IMR-90 (cell line): ENCODE data around the gene VSIG10L2. TPM values are rescaled to one million over a fixed set of nuclear protein-coding genes. Genes with fewer than 3 reads are reported as not detected.

Experiments used
- ATAC-seq: fragments of 200-7000 bp; cut with Tn5 transposase; 2 replicates; pipeline ENCODE4 v1.9.1; 2020; ENCODE audit warnings: low read depth, mild to moderate bottlenecking, moderate library complexity
- BruUV-seq: library from RNA; stranded (reverse); fragments of 400-500 nt; replicated peaks from 2 replicates; lab custom pipeline; 2021; lab: Mats Ljungman, UMichigan
- CTCF ChIA-PET: fragments of 300-600 bp; formaldehyde crosslinking; extraction: SDS; loops from one replicate; lab custom pipeline; 2021; ENCODE audit warnings: antibody characterized with exemption; lab: Yijun Ruan, JAX
- POLR2A ChIA-PET: fragments of 300-600 bp; sonication (Branson Sonifier 250); formaldehyde crosslinking; loops from one replicate; lab custom pipeline; 2022; ENCODE audit warnings: antibody characterized with exemption; ENCODE audit not compliant: unreplicated experiment; lab: Charles Lee
- DNase-seq: peaks from one replicate; pipeline ENCODE4 v3.0.0; 2013
- H2AFZ ChIP-seq: replicated peaks from 2 replicates; pipeline ENCODE3; 2013; ENCODE audit warnings: low read length, mild to moderate bottlenecking; ENCODE audit not compliant: poor library complexity
- H2AK5ac ChIP-seq: 2 replicates; pipeline ENCODE4 v1.6.1; 2013; ENCODE audit warnings: low read depth, low read length, inconsistent platforms
- H2AK9ac ChIP-seq: replicated peaks from 2 replicates; pipeline ENCODE3; 2013; ENCODE audit warnings: mild to moderate bottlenecking, low read depth, low read length, moderate library complexity; ENCODE audit not compliant: poor library complexity
- H2BK120ac ChIP-seq: 2 replicates; pipeline ENCODE4 v1.6.1; 2013; ENCODE audit warnings: low read depth, low read length, inconsistent platforms
- H2BK15ac ChIP-seq: 3 replicates; pipeline ENCODE4 v1.6.1; 2013; ENCODE audit warnings: low read depth, low read length, inconsistent platforms
- H2BK20ac ChIP-seq: 2 replicates; pipeline ENCODE4 v1.6.1; 2013; ENCODE audit warnings: low read depth, mild to moderate bottlenecking, inconsistent platforms, low read length, moderate library complexity
- H2BK5ac ChIP-seq: 2 replicates; pipeline ENCODE4 v1.6.1; 2013; ENCODE audit warnings: mild to moderate bottlenecking, low read depth, low read length, inconsistent platforms; ENCODE audit not compliant: poor library complexity, severe bottlenecking
- H3K14ac ChIP-seq: replicated peaks from 2 replicates; pipeline ENCODE4 v1.6.1; 2013; ENCODE audit warnings: low read depth, low read length, inconsistent platforms
- H3K18ac ChIP-seq: 2 replicates; pipeline ENCODE4 v1.6.1; 2013; ENCODE audit warnings: low read depth, low read length, control low read depth
- H3K23ac ChIP-seq: 2 replicates; pipeline ENCODE4 v1.6.1; 2013; ENCODE audit warnings: low read depth, low read length, inconsistent platforms
- H3K27ac ChIP-seq: 2 replicates; pipeline ENCODE4 v1.5.1; 2013; ENCODE audit warnings: mild to moderate bottlenecking, control low read depth, low read length; ENCODE audit not compliant: insufficient read depth
- H3K27me3 ChIP-seq: 2 replicates; pipeline ENCODE4 v1.6.1; 2013; ENCODE audit warnings: low read length; ENCODE audit not compliant: control insufficient read depth, insufficient read depth
- H3K36me3 ChIP-seq: 2 replicates; pipeline ENCODE4 v1.6.1; 2013; ENCODE audit warnings: low read length, mixed read lengths; ENCODE audit not compliant: control insufficient read depth, insufficient read depth
- H3K4ac ChIP-seq: 2 replicates; pipeline ENCODE4 v1.6.1; 2013; ENCODE audit warnings: low read depth, low read length, inconsistent platforms
- H3K4me1 ChIP-seq: 2 replicates; pipeline ENCODE4 v1.6.1; 2013; ENCODE audit warnings: low read length, mixed read lengths; ENCODE audit not compliant: control insufficient read depth, insufficient read depth
- H3K4me2 ChIP-seq: 2 replicates; pipeline ENCODE4 v1.6.1; 2013; ENCODE audit warnings: low read depth, mild to moderate bottlenecking, control low read depth, low read length, moderate library complexity
- H3K4me3 ChIP-seq: 2 replicates; pipeline ENCODE4 v1.5.1; 2013; ENCODE audit warnings: low read depth, mild to moderate bottlenecking, control low read depth, low read length, moderate library complexity; ENCODE audit not compliant: insufficient read depth
- H3K56ac ChIP-seq: 2 replicates; pipeline ENCODE4 v1.6.1; 2013; ENCODE audit warnings: low read length, inconsistent platforms; ENCODE audit not compliant: insufficient read depth; ENCODE audit errors: extremely low read depth
- H3K79me1 ChIP-seq, 2 experiments: 2 replicates each; pipeline ENCODE4 v1.6.1; 2013; ENCODE audit warnings: low read length in 2 of 2, inconsistent platforms in 1 of 2, low read depth in 1 of 2
- H3K9ac ChIP-seq: 2 replicates; pipeline ENCODE4 v1.6.1; 2013; ENCODE audit warnings: low read depth, low read length, control low read depth
- H3K9me1 ChIP-seq: 2 replicates; pipeline ENCODE4 v1.6.1; 2013; ENCODE audit warnings: low read length, inconsistent platforms; ENCODE audit not compliant: insufficient read depth
- H3K9me3 ChIP-seq: 2 replicates; pipeline ENCODE4 v1.6.1; 2013; ENCODE audit warnings: low read length; ENCODE audit not compliant: control insufficient read depth, insufficient read depth
- H4K20me1 ChIP-seq: 2 replicates; pipeline ENCODE4 v1.6.1; 2013; ENCODE audit warnings: low read length, inconsistent platforms; ENCODE audit not compliant: insufficient read depth
- H4K5ac ChIP-seq: 2 replicates; pipeline ENCODE4 v1.6.1; 2013; ENCODE audit warnings: mild to moderate bottlenecking, low read depth, low read length, control low read depth
- H4K8ac ChIP-seq, 2 experiments: 2 replicates each; pipeline ENCODE4 v1.6.1; 2013; ENCODE audit warnings: low read depth in 2 of 2, low read length in 2 of 2, control low read depth in 1 of 2, inconsistent platforms in 1 of 2
- H4K91ac ChIP-seq: 2 replicates; pipeline ENCODE4 v1.6.1; 2013; ENCODE audit warnings: low read depth, low read length, inconsistent platforms; ENCODE audit not compliant: insufficient read depth
- BHLHE40 ChIP-seq: fragments of 150-350 bp; IDR thresholded peaks from 2 replicates; pipeline ENCODE4 v1.6.1; 2016; ENCODE audit warnings: mild to moderate bottlenecking, low read depth, low read length
- CEBPB ChIP-seq: IDR thresholded peaks from 2 replicates; pipeline ENCODE4 v1.6.1; 2012; ENCODE audit warnings: low read depth, low read length, improper control_type of control experiment
- CHD1 ChIP-seq: IDR thresholded peaks from 2 replicates; pipeline ENCODE4 v1.6.1; 2012; ENCODE audit warnings: low read depth, low read length, improper control_type of control experiment
- FOS ChIP-seq: fragments of 150-350 bp; IDR thresholded peaks from 2 replicates; pipeline ENCODE4 v1.6.1; 2016; ENCODE audit warnings: low read depth, low read length
- MAFK ChIP-seq: IDR thresholded peaks from 2 replicates; pipeline ENCODE4 v1.6.1; 2012; ENCODE audit warnings: low read depth, low read length, improper control_type of control experiment
- MAZ ChIP-seq: IDR thresholded peaks from 2 replicates; pipeline ENCODE4 v1.6.1; 2012; ENCODE audit warnings: low read depth, mild to moderate bottlenecking, low read length, improper control_type of control experiment, moderate library complexity, borderline replicate concordance
- MXI1 ChIP-seq: IDR thresholded peaks from 2 replicates; pipeline ENCODE4 v1.6.1; 2012; ENCODE audit warnings: low read depth, mild to moderate bottlenecking, low read length, moderate library complexity, borderline replicate concordance
- NFE2L2 ChIP-seq: fragments of 150-350 bp; IDR thresholded peaks from 2 replicates; pipeline ENCODE4 v1.6.1; 2016; ENCODE audit warnings: low read depth, mild to moderate bottlenecking, low read length
- POLR2A ChIP-seq: IDR thresholded peaks from 2 replicates; pipeline ENCODE4 v1.6.1; 2012; ENCODE audit warnings: mild to moderate bottlenecking, low read depth, low read length
- RAD21 ChIP-seq: IDR thresholded peaks from 2 replicates; pipeline ENCODE4 v1.6.1; 2012; ENCODE audit warnings: low read length, improper control_type of control experiment
- RFX5 ChIP-seq: IDR thresholded peaks from 2 replicates; pipeline ENCODE4 v1.8.0; 2012; ENCODE audit warnings: low read depth, mild to moderate bottlenecking, low read length, moderate library complexity
- SMC3 ChIP-seq: fragments of 150-350 bp; IDR thresholded peaks from 2 replicates; pipeline ENCODE4 v1.6.1; 2016; ENCODE audit warnings: low read depth, mild to moderate bottlenecking, antibody characterized with exemption, low read length, moderate library complexity
- WGBS, 2 experiments: methylation state at CpG; one replicate each; pipeline versions ENCODE4 v1.1.5 to v1.1.7; 2013; ENCODE audit warnings: missing lambda C conversion rate in 2 of 2; ENCODE audit not compliant: insufficient read length in 1 of 2; ENCODE audit errors: extremely low coverage in 2 of 2; 5-methylcytosine and 5-hydroxymethylcytosine counted together
- dilution Hi-C: fragments of 300-500 bp; cut with HindIII; formaldehyde crosslinking; loops from one replicate; pipeline ENCODE4 v1.14.3; 2018; ENCODE audit warnings: low sequenced_read_pairs; ENCODE audit not compliant: unreplicated experiment
- in situ Hi-C: fragments of 300-500 bp; cut with MboI; formaldehyde crosslinking; loops from 3 replicates; pipeline ENCODE4 v1.14.3; 2019; ENCODE audit warnings: low sequenced_read_pairs, inconsistent platforms, mixed read lengths
- intact Hi-C: fragments of 100-400 bp; cut with micrococcal nuclease; formaldehyde crosslinking; loops from 2 replicates; pipeline ENCODE4 v1.10.0; 2022
- polyA plus RNA-seq, 3 experiments: library from polyadenylated mRNA; depleted of rRNA; stranded (reverse); fragments of >200 nt; gene quantifications; 2 replicates each; pipeline ENCODE4 v1.2.3, GENCODE V29; 2012; ENCODE audit warnings: low replicate concordance in 1 of 3
- total RNA-seq: library from RNA; depleted of rRNA; stranded (reverse); fragments of >200 nt; gene quantifications from 2 replicates; pipeline ENCODE4 v1.2.3, GENCODE V29; 2012
- TF ChIP-seq, protein P1 (sequence below): fragments of 150-350 bp; IDR thresholded peaks from 2 replicates; pipeline ENCODE4 v1.6.1; 2016; ENCODE audit warnings: low read depth, mild to moderate bottlenecking, low read length, moderate library complexity, borderline replicate concordance
- TF ChIP-seq, protein P2 (sequence below): conservative IDR thresholded peaks from 2 replicates; pipeline ENCODE4 v1.5.1; 2012; ENCODE audit warnings: mild to moderate bottlenecking, low read depth, low read length, improper control_type of control experiment
- TF ChIP-seq, protein P3 (sequence below): fragments of 150-350 bp; IDR thresholded peaks from 2 replicates; pipeline ENCODE4 v1.6.1; 2017; ENCODE audit warnings: mild to moderate bottlenecking, antibody characterized with exemption, low read length, low read depth

Gene VSIG10L2
- total and polyA plus RNA-seq, 2 of the 4 experiments (the other 2 are of a cell fraction): under 0.01 TPM; not detected in 1

DNA sequence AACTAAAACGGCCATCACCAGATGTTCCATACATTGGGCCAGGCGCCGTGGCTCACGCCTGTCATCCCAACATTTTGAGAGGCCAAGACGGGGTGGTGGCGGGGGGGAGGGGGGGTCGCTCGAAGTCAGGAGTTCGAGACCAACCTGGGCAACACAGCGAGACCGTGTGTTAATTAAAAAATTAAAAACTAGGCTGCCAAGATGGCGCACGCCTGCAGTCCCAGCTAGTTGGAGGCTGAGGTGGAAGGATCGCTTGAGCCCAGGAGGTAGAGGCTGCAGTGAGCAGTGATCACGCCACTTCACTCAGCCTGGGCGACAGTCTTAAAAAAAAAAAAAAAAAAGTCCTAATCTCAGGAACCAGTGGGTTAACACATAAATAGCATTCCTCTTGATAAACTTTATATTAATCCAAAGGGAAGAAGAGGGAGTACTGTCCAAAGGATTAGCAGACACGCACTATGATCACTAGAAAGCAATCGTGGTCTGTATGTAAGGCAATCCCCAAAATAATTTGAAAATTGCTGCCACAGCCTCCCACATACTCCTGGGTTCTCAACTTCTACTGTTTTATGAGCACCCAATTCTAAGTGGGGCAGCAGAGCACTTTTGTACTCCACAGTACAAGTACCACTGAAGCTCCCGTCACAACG is 43.4 kb upstream of the VSIG10L2 start:
- ChIA-PET POLR2A (no interaction called here), CTCF (no interaction called here)
- ATAC-seq (peak; percentile 47; the same call in 1 of the 2 replicates), DNase-seq (no peak)
- Histone ChIP-seq H3K4me2 (peak overlapping the region; percentile 87), H3K27ac (peak overlapping the region; percentile 42), H3K4me3 (peak overlapping the region; percentile 96), H3K14ac (peak overlapping the region; percentile 70), H3K36me3 (peaks cover 7% of the 10 kb centered on the region), H2BK5ac (peak overlapping the region; percentile 64), H4K8ac (peak overlapping the region; percentile 73 to 96), H3K56ac (peak overlapping the region; percentile 92), H3K9me3 (peaks cover 3% of the 10 kb centered on the region; the same call in 1 of the 2 replicates), H2AK5ac (0 out of 2 replicates have a peak overlapping the region, but pooled peaks have one; percentile 29), H2BK15ac (no peak overlapping the region), H3K27me3 (peaks cover 16% of the 10 kb centered on the region), H2AFZ (peak overlapping the region; percentile 80), H2BK120ac (no peak overlapping the region), H4K5ac (peak overlapping the region; percentile 96; the same call in 1 of the 2 replicates), H4K20me1 (no peaks in the 10 kb centered on the region), H3K4ac (peak overlapping the region; percentile 39; the same call in 1 of the 2 replicates), H3K79me1 (peaks cover 15 to 30% of the 10 kb centered on the region in 2 experiments; a peak in 3 of 4 replicates), H2BK20ac (no peak overlapping the region), H3K18ac (no peak overlapping the region), H3K9ac (peak overlapping the region; percentile 95), H4K91ac (no peak overlapping the region; the same call in 1 of the 2 replicates), H3K9me1 (no peaks in the 10 kb centered on the region; the same call in 1 of the 2 replicates), H3K4me1 (0 out of 2 replicates have a peak, but pooled peaks cover 2% of the 10 kb centered on the region), H2AK9ac (no peak overlapping the region), H3K23ac (peak overlapping the region; percentile 68)
- in situ Hi-C loops (no loop called here), dilution Hi-C loops (loop anchor here (25.0 kb wide), 1 partner anchor 310 kb away; the partner anchor contains the start of genes FAM118B and RPUSD4), intact Hi-C loops (no loop called here)
- 52% methylated on average over 7 of the region's 20 CpGs; no CpG with 5 or more reads in 1 of the 2 experiments for WGBS, 2 experiments
- TSS peak; percentile 83 for BruUV-seq
- TF ChIP-seq FOS (no peak), NFE2L2 (no peak), MXI1 (no peak), BHLHE40 (no peak), CHD1 (no peak), RAD21 (no peak), MAZ (no peak), MAFK (no peak), POLR2A (no peak), SMC3 (no peak), CEBPB (no peak), RFX5 (no peak)
- TF ChIP-seq, protein P1, sequence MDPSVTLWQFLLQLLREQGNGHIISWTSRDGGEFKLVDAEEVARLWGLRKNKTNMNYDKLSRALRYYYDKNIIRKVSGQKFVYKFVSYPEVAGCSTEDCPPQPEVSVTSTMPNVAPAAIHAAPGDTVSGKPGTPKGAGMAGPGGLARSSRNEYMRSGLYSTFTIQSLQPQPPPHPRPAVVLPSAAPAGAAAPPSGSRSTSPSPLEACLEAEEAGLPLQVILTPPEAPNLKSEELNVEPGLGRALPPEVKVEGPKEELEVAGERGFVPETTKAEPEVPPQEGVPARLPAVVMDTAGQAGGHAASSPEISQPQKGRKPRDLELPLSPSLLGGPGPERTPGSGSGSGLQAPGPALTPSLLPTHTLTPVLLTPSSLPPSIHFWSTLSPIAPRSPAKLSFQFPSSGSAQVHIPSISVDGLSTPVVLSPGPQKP: no peak
- TF ChIP-seq, protein P2, sequence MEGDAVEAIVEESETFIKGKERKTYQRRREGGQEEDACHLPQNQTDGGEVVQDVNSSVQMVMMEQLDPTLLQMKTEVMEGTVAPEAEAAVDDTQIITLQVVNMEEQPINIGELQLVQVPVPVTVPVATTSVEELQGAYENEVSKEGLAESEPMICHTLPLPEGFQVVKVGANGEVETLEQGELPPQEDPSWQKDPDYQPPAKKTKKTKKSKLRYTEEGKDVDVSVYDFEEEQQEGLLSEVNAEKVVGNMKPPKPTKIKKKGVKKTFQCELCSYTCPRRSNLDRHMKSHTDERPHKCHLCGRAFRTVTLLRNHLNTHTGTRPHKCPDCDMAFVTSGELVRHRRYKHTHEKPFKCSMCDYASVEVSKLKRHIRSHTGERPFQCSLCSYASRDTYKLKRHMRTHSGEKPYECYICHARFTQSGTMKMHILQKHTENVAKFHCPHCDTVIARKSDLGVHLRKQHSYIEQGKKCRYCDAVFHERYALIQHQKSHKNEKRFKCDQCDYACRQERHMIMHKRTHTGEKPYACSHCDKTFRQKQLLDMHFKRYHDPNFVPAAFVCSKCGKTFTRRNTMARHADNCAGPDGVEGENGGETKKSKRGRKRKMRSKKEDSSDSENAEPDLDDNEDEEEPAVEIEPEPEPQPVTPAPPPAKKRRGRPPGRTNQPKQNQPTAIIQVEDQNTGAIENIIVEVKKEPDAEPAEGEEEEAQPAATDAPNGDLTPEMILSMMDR: no peak
- TF ChIP-seq, protein P3, sequence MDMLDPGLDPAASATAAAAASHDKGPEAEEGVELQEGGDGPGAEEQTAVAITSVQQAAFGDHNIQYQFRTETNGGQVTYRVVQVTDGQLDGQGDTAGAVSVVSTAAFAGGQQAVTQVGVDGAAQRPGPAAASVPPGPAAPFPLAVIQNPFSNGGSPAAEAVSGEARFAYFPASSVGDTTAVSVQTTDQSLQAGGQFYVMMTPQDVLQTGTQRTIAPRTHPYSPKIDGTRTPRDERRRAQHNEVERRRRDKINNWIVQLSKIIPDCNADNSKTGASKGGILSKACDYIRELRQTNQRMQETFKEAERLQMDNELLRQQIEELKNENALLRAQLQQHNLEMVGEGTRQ: no peak
